Kidney glomerular epithelial cell (primary cell): ENCODE data around the gene ESR2.
"Not testable (repeated sequence)": the region's sequence is repeated elsewhere in the genome, so short reads cannot be mapped to it uniquely, and the experiment has no call there.

ENCODE experiments used
- DNase-seq: peaks from one replicate; lab custom pipeline; 2025; lab: John Stamatoyannopoulos, UW

ESR2 gene

DNA sequence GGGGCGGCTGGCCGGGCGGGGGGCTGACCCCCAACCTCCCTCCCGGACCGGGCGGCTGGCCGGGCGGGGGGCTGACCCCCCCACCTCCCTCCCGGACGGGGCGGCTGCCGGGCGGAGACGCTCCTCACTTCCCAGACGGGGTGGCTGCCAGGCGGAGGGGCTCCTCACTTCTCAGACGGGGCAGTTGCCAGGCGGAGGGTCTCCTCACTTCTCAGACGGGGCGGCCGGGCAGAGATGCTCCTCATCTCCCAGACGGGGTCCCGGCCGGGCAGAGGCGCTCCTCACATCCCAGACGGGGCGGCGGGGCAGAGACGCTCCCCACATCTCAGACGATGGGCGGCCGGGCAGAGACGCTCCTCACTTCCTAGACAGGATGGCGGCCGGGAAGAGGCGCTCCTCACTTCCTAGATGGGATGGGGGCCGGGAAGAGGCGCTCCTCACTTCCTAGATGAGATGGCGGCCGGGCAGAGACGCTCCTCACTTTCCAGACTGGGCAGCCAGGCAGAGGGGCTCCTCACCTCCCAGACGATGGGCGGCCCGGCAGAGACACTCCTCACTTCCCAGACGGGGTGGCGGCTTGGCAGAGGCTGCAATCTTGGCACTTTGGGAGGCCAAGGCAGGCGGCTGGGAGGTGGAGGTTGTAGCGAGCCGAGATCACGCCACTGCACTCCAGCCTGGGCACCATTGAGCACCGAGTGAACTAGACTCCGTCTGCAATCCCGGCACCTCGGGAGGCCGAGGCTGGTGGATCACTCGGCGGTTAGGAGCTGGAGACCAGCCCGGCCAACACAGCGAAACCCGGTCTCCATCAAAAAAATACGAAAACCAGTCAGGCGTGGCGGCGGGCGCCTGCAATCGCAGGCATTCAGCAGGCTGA, 256.1 kb downstream of the ESR2 start:
- DNase-seq, result not testable (repeated sequence)

DNA sequence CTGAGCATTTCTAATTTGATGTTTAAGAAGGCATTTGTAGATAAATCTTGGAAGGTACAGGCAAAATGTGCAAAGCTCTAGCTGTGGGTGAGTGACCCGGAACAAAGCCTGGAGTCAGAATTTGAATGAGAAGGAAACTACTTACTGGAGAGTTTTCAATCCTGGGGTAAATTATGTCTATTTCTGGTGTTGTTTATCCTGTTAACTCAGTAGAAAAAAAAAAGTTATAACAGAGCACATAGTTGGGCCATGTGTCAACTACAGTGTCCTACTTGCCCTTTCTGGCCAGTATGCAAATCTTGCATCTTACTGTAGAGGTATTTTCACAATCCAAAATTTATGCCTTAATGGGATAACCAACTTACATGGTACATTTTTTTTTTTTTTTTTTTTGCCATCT, 259.0 kb downstream of the ESR2 start:
- no peak for DNase-seq
